Measurements from ENCODE around the gene CIITA.

Gene CIITA

GRCh38 chr16:10892782-10893318, 15.8 kb downstream of the CIITA start:
- no peak for TF ChIP-seq CTCF (IDR thresholded peaks at IDR 0.05)

- TF ChIP-seq CTCF (IDR thresholded peaks at IDR 0.05) = no peak
Measured at GRCh38 chr16:10895053-10895946, 18.3 kb downstream of the CIITA start.

- TF ChIP-seq CTCF (IDR thresholded peaks at IDR 0.05) = no peak
Measured at GRCh38 chr16:10896165-10896564, 19.2 kb downstream of the CIITA start.

GRCh38 chr16:10896723-10897122, 19.7 kb downstream of the CIITA start:
- TF ChIP-seq CTCF (IDR thresholded peaks at IDR 0.05) = no peak

GRCh38 chr16:10897134-10897533, 20.1 kb downstream of the CIITA start:
- no peak for TF ChIP-seq CTCF (IDR thresholded peaks at IDR 0.05)

- TF ChIP-seq CTCF (IDR thresholded peaks at IDR 0.05) = no peak
Measured at GRCh38 chr16:10902999-10903398, 26.0 kb downstream of the CIITA start.

GRCh38 chr16:10906482-10906881, 29.5 kb downstream of the CIITA start:
- TF ChIP-seq CTCF (IDR thresholded peaks at IDR 0.05) = no peak
